Left renal cortex interstitium (tissue), 4 donors: ENCODE measurements around the gene BOLA3. TPM values are rescaled to one million over a fixed set of nuclear protein-coding genes. Genes with fewer than 3 reads are reported as not detected.
"Not testable (repeated sequence)": the region's sequence is repeated elsewhere in the genome, so short reads cannot be mapped to it uniquely, and the experiment has no call there.

Experiments
- DNase-seq, 4 donors: peaks; one replicate each; pipeline ENCODE4 v3.0.0-alpha.2; 2013; ENCODE audit warnings: low read depth in 4 of 4, low spot score in 2 of 4, missing footprints in 1 of 4
- polyA plus RNA-seq, 4 donors: library from polyadenylated mRNA; unstranded; fragments of 120-200 nt; gene quantifications; one replicate each; pipeline ENCODE4 v1.2.1, GENCODE V29; 2013; ENCODE audit not compliant: insufficient read length in 4 of 4

BOLA3 gene
- polyA plus RNA-seq, 4 donors: 24.2 to 39.4 (median 28.0) TPM

GRCh38 chr2:74105413-74105812 lies 42.3 kb downstream of the BOLA3 start:
- no peak for DNase-seq

GRCh38 chr2:74104839-74105238 lies 42.9 kb downstream of the BOLA3 start:
- no peak for DNase-seq

DNA sequence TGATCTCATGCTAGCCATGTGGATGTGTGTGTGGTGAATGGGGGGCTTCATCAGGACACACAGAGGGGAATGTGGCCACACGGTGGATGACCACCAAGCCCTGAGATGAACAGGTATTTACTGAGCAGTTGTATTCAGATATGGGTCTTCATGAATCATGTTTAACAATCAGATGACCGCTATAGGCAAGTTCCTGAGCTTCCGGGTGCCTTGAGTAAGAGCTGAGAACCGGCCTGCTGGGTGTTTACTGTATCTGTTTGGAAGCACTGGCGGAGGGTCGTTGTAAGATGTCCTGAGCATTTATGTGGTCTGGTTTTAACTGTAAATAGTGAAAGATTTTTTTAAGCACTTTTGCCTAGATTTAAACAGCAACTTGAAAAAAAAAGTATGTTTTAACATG lies 43.9 kb downstream of the BOLA3 start:
- no peak for DNase-seq

- DNase-seq: no peak
Measured at GRCh38 chr2:74102516-74102915, 45.2 kb downstream of the BOLA3 start.

DNA sequence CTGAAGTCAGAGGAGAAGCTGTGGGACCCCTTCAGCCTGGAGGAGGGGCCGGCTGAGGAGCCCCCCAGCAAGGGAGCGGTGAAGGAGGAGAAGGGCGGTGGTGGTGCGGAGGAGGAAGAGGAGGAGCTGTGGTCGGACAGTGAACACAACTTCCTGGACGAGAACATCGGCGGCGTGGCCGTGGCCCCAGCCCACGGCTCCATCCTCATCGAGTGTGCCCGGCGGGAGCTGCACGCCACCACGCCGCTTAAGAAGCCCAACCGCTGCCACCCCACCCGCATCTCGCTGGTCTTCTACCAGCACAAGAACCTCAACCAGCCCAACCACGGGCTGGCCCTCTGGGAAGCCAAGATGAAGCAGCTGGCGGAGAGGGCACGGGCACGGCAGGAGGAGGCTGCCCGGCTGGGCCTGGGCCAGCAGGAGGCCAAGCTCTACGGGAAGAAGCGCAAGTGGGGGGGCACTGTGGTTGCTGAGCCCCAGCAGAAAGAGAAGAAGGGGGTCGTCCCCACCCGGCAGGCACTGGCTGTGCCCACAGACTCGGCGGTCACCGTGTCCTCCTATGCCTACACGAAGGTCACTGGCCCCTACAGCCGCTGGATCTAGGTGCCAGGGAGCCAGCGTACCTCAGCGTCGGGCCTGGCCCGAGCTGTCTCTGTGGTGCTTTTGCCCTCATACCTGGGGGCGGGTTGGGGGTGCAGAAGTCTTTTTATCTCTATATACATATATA lies 46.0 kb downstream of the BOLA3 start:
- no peak for DNase-seq

- no peak for DNase-seq
Measured at GRCh38 chr2:74100254-74101216, 47.2 kb downstream of the BOLA3 start.

- no peak for DNase-seq
Measured at GRCh38 chr2:74099835-74100234, 47.9 kb downstream of the BOLA3 start.

- no peak for DNase-seq
Measured at GRCh38 chr2:74099271-74099670, 48.4 kb downstream of the BOLA3 start.

DNA sequence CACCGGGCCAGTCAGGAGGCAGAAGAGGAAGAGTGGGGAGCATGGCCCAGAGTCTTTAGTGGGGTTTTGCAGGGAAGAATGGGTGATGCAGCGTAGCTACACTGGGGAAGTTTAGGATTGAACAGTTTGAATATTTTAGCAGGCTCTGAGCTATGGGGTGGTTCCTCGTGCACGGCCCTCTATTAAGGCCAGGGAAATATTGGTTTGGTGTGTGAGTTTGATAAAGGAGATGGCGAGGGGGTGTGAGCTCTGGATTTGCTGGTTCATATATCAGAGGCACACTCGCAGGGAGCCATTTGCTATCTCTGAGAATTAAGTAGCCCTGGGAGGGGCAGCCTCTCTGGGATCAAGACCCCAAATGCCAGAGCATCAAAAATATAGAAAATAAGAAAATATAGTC lies 50.1 kb downstream of the BOLA3 start:
- no peak for DNase-seq

GRCh38 chr2:74096052-74096451 lies 51.7 kb downstream of the BOLA3 start:
- DNase-seq: no peak

DNA sequence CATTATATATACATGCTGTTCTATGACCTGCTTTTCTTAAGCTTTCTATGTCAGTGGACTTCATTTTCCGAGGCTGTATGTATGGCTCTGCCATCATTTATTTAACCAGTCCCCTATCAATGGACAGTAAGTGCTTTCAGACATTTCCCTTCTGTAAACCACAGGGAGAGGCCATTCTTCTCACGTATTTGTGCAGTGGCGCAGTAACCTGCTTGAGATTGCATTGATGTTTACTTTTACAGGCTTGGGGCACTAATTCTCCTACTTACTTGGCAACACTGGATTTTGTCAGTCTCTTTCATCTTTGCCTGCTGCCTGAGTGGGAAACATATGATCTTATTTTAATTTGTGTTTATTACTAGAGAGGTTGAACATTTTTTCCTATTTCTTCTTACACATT lies 52.1 kb downstream of the BOLA3 start:
- no peak for DNase-seq

- no peak for DNase-seq
Measured at GRCh38 chr2:74094291-74094690, 53.4 kb downstream of the BOLA3 start.

DNA sequence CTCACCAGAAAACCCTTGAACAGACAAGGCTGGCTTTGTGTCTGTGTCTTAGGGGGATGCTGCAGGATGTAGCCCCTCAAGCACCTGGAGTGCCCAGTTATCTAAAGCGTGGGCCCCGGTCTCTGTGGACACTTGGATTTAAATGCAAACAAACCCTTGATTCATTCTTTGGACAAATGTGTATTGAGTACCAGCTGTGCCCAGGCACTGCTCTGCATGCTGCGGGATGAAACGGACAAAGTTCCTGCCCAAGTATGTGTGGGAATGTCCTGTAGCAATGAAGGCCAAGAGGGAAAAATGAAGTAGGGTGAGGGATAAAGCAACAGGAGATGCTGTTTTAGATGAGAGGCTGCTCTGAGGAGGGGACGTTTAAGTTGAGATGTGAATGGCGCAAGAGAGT lies 53.9 kb downstream of the BOLA3 start:
- no peak for DNase-seq

- no peak for DNase-seq
Measured at GRCh38 chr2:74093426-74093825, 54.3 kb downstream of the BOLA3 start.

GRCh38 chr2:74092275-74092674 lies 55.4 kb downstream of the BOLA3 start:
- DNase-seq: no peak

- DNase-seq: no peak
Measured at GRCh38 chr2:74091391-74091790, 56.3 kb downstream of the BOLA3 start.

DNA sequence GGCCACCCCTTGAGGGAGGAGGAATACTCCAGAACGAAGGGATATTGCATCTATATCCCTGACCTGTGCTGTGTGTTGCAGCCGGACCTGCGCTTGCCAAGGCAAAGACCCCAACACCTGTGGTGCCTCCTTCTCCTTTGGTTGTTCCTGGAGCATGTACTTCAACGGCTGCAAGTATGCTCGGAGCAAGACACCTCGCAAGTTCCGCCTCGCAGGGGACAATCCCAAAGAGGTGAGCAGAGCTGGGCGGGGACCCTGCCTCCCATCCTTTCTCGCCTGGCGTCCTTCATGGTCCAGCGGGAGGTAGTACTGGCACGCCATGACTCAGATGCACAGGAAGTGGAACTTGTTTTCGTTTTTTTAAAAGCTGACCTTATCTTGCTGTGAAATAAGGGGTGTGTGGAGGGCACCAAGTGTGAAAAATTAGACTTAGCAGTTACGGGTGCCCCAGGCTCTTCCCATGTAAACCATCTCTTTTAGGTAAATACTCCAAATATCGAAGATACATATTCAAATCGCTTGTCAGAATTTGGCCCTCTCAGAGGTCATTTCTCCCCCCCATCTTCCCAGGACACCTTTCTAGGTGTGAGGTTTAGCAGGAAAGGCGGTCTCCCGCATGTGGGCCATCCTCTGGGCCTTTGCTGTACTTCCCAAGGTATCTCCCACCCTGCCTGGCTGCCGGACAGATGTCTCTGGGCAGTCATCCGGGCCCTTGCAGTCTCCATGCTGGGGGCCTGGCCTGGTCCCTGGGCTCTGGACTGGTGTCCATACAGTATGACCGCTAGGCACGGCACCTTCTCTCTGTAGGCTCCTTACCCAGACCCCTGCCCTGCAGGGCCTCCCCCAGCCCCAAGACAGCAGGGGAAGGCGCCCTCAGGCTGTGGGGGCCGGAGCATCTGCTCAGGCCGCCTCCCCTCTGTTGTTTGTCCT lies 57.6 kb downstream of the BOLA3 start:
- no peak for DNase-seq

DNA sequence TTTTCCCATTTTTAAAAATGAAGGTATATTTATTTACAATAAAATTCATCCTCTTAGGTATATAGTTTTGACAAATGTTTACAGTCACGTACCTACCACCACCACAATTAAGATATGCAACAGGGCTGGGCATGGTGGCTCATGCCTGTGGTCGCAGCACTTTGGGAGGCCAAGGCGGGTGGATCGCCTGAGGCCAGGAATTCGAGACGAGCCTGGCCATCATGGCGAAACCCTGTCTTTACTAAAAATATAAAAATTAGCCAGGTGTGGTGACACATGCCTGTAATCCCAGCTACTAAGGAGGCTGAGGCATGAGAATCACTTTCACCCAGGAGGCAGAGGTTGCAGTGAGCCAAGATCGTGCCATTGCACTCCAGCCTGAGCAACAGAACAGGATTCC lies 59.0 kb downstream of the BOLA3 start:
- not testable (repeated sequence) for DNase-seq

GRCh38 chr2:74087696-74088095 lies 60.0 kb downstream of the BOLA3 start:
- DNase-seq: no peak

DNA sequence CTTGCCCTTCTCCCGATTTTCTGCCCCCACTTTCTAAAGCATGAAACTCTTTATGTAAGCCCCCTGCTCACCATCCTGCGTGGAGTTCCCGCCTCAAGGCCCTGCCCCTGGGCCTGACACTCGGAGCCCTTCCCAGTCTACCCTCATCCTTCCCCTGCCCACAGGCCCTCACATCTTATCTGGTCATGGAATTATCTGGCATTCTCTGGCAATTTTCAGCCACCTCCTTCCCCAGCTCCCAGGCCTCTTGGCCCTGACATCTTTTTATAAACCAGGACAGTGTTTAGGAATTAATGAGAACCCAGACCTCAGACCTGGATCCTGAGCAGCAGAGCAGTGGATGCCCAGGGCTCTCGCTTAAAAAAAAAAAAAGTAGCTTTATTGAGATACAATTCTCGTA lies 61.7 kb downstream of the BOLA3 start:
- DNase-seq: no peak
